Measurements from ENCODE around the gene TUBD1. TPM values are rescaled to one million over a fixed set of nuclear protein-coding genes. Genes with fewer than 3 reads are reported as not detected.

The TUBD1 gene
- total and polyA plus RNA-seq, 8 donors, result 5.9 to 28.6 (median 13.8) TPM; not detected in 1

- DNase-seq, result no peak
- Histone ChIP-seq H3K27ac (peak overlapping the region in 4 of 5 donors; percentile 5 to 74 (median 39)), H3K4me1 (peaks cover 0 to 4% (median 0%) of the 10 kb centered on the region in 4 donors), H3K4me3 (no peak overlapping the region), H3K36me3 (peaks cover 7 to 47% (median 44%) of the 10 kb centered on the region in 4 donors), H3K9me3 (no peaks in the 10 kb centered on the region), H3K27me3 (no peaks in the 10 kb centered on the region)
- intact Hi-C loops (cut with DNase I; ENCODE audit: low total_unique reads), result no loop called here
- TF ChIP-seq POLR2A (IDR thresholded peaks at IDR 0.05) (no peak), CTCF (IDR thresholded peaks at IDR 0.05) (no peak), EP300 (IDR thresholded peaks at IDR 0.05) (no peak), POLR2AphosphoS5 (IDR thresholded peaks at IDR 0.05) (no peak)
- 43 to 88% (median 84%) methylated on average over 1 of the region's 1 CpG for whole genome bisulfite sequencing, 5 donors
Measured at GRCh38 chr17:59815965-59816364, 76.8 kb downstream of the TUBD1 start.

GRCh38 chr17:59814685-59815084 lies 78.1 kb downstream of the TUBD1 start:
- TF ChIP-seq POLR2AphosphoS5 (IDR thresholded peaks at IDR 0.05) (peak in 1 of 3 donors; percentile 39), CTCF (IDR thresholded peaks at IDR 0.05) (no peak)

GRCh38 chr17:59814276-59814675 lies 78.5 kb downstream of the TUBD1 start:
- peak overlapping the region in 4 of 5 donors; percentile 34 to 74 (median 50) for H3K27ac ChIP-seq
- no peak for DNase-seq
- H3K4me3 ChIP-seq, result no peak overlapping the region
- intact Hi-C loops (cut with DNase I; ENCODE audit: low total_unique reads), result no loop called here
- peaks cover 0 to 4% (median 0%) of the 10 kb centered on the region in 4 donors for H3K4me1 ChIP-seq
- no peaks in the 10 kb centered on the region for H3K27me3 ChIP-seq
- peaks cover 7 to 43% (median 40%) of the 10 kb centered on the region in 4 donors for H3K36me3 ChIP-seq
- H3K9me3 ChIP-seq, result no peaks in the 10 kb centered on the region
- WGBS, 5 donors, result 91 to 100% (median 100%) methylated on average over 1 of the region's 1 CpG
- TF ChIP-seq EP300 (IDR thresholded peaks at IDR 0.05) (no peak), POLR2AphosphoS5 (IDR thresholded peaks at IDR 0.05) (no peak), CTCF (IDR thresholded peaks at IDR 0.05) (no peak), POLR2A (IDR thresholded peaks at IDR 0.05) (no peak)

More at GRCh38 chr17:59814685-59815084, 78.1 kb downstream of the TUBD1 start:
- intact Hi-C loops (cut with DNase I; ENCODE audit: low total_unique reads), result no loop called here
- Histone ChIP-seq H3K36me3 (peaks cover 7 to 47% (median 43%) of the 10 kb centered on the region in 4 donors), H3K4me1 (peaks cover 0 to 4% (median 0%) of the 10 kb centered on the region in 4 donors), H3K4me3 (no peak overlapping the region), H3K9me3 (no peaks in the 10 kb centered on the region), H3K27ac (peak overlapping the region in 4 of 5 donors; percentile 34 to 74 (median 50)), H3K27me3 (no peaks in the 10 kb centered on the region)
- DNase-seq, result no peak
- WGBS, 5 donors, result 70 to 79% (median 74%) methylated on average over 3 of the region's 3 CpGs

GRCh38 chr17:59812139-59812538 lies 80.6 kb downstream of the TUBD1 start:
- Histone ChIP-seq H3K27me3 (no peaks in the 10 kb centered on the region), H3K27ac (no peak overlapping the region), H3K4me1 (peaks cover 0 to 22% (median 3%) of the 10 kb centered on the region in 4 donors), H3K9me3 (no peaks in the 10 kb centered on the region), H3K4me3 (no peak overlapping the region), H3K36me3 (peaks cover 7 to 42% (median 34%) of the 10 kb centered on the region in 4 donors)
- DNase-seq, result no peak
- 67 to 85% (median 73%) methylated on average over 3 of the region's 3 CpGs for WGBS, 5 donors
- intact Hi-C loops (cut with DNase I; ENCODE audit: low total_unique reads), result no loop called here
- TF ChIP-seq POLR2A (IDR thresholded peaks at IDR 0.05), result no peak
- no peak for TF ChIP-seq EP300 (IDR thresholded peaks at IDR 0.05)
- TF ChIP-seq CTCF (IDR thresholded peaks at IDR 0.05), result no peak
- no peak for TF ChIP-seq POLR2AphosphoS5 (IDR thresholded peaks at IDR 0.05)
